Left lung (tissue), 10 donors: ENCODE data around the gene VMP1. TPM values are rescaled to one million over a fixed set of nuclear protein-coding genes. Genes with fewer than 3 reads are reported as not detected.

Experiments
- ATAC-seq: fragments of 200-7000 bp; cut with Tn5 transposase; one replicate; pipeline ENCODE4 v1.9.1; 2020; ENCODE audit warnings: moderate library complexity
- DNase-seq, 4 donors: peaks; one replicate each; pipeline ENCODE4 v3.0.0-alpha.2; 2013 to 2020
- H3K27ac ChIP-seq, 2 donors: fragments of 200-600 bp; sonication (generic) in 1 of 2; one replicate each; pipeline versions ENCODE4 v1.5.0 to v1.8.0; 2020 to 2021
- H3K27me3 ChIP-seq, 2 donors: fragments of 200-600 bp; sonication (generic) in 1 of 2; one replicate each; pipeline versions ENCODE4 v1.5.0 to v1.8.0; 2020 to 2021
- H3K36me3 ChIP-seq, 2 donors: fragments of 200-600 bp; sonication (generic) in 1 of 2; one replicate each; pipeline versions ENCODE4 v1.5.0 to v1.8.0; 2020 to 2021
- H3K4me1 ChIP-seq, 2 donors: fragments of 200-600 bp; one replicate each; pipeline ENCODE4 v1.8.0; 2021
- H3K4me3 ChIP-seq, 2 donors: fragments of 200-600 bp; sonication (generic) in 1 of 2; one replicate each; pipeline versions ENCODE4 v1.5.0 to v1.8.0; 2020 to 2021; ENCODE audit warnings: mild to moderate bottlenecking in 1 of 2
- H3K9me3 ChIP-seq, 2 donors: fragments of 200-600 bp; sonication (generic) in 1 of 2; one replicate each; pipeline versions ENCODE4 v1.5.0 to v1.8.0; 2020 to 2021
- CTCF ChIP-seq, 2 donors: fragments of 200-600 bp; sonication (generic) in 1 of 2; IDR thresholded peaks; one replicate each; pipeline versions ENCODE4 v1.5.0 to v1.8.0; 2021; ENCODE audit warnings: antibody characterized with exemption in 2 of 2
- intact Hi-C, 2 donors: fragments of 100-400 bp; cut with DNase I; formaldehyde crosslinking; loops; one replicate each; pipeline versions ENCODE4 v1.11.2 to v1.14.2; 2022
- polyA plus RNA-seq, 6 donors: library from polyadenylated mRNA; unstranded; fragments of 120-200 nt; gene quantifications; one replicate each; pipeline ENCODE4 v1.2.1, GENCODE V29; 2013; ENCODE audit not compliant: insufficient read length in 6 of 6
- total RNA-seq, 2 donors: library from RNA; stranded (reverse); fragmentation: NEBNext Ultra II Directional; extraction: Animal tissue kit (Norgen Biotek cat#: 25700); gene quantifications; one replicate each; pipeline ENCODE4 v1.2.1, GENCODE V29; 2021
- donor health status: DM: no; HTN: yes; CAD: no.
- donor health status: DM: no; HTN: no; CAD: no.

VMP1 gene
- total and polyA plus RNA-seq, 8 donors, result 98.2 to 343 (median 127) TPM

GRCh38 chr17:59680314-59680713, 27.1 kb upstream of the VMP1 start:
- no peak for TF ChIP-seq CTCF (IDR thresholded peaks at IDR 0.05)
- intact Hi-C loops, result no loop called here
- DNase-seq, result no peak
- Histone ChIP-seq H3K4me3 (no peak overlapping the region), H3K27me3 (no peaks in the 10 kb centered on the region), H3K4me1 (no peaks in the 10 kb centered on the region), H3K36me3 (peaks cover 13 to 100% of the 10 kb centered on the region in 2 donors), H3K9me3 (no peaks in the 10 kb centered on the region), H3K27ac (no peak overlapping the region)
- ATAC-seq, result no peak

- H3K4me1 ChIP-seq, result no peaks in the 10 kb centered on the region
- no peaks in the 10 kb centered on the region for H3K9me3 ChIP-seq
- H3K4me3 ChIP-seq, result no peak overlapping the region
- no peak overlapping the region for H3K27ac ChIP-seq
- DNase-seq, result no peak
- peaks cover 13 to 100% of the 10 kb centered on the region in 2 donors for H3K36me3 ChIP-seq
- ATAC-seq, result no peak
- no peaks in the 10 kb centered on the region for H3K27me3 ChIP-seq
- intact Hi-C loops, result no loop called here
- TF ChIP-seq CTCF (IDR thresholded peaks at IDR 0.05), result no peak
Measured at GRCh38 chr17:59683283-59683682, 24.2 kb upstream of the VMP1 start.

GRCh38 chr17:59684967-59685366, 22.5 kb upstream of the VMP1 start:
- no peak for TF ChIP-seq CTCF (IDR thresholded peaks at IDR 0.05)
- H3K27me3 ChIP-seq, result no peaks in the 10 kb centered on the region
- no peak for ATAC-seq
- no peaks in the 10 kb centered on the region for H3K4me1 ChIP-seq
- intact Hi-C loops, result no loop called here
- no peak overlapping the region for H3K4me3 ChIP-seq
- H3K36me3 ChIP-seq, result peaks cover 13 to 100% of the 10 kb centered on the region in 2 donors
- H3K9me3 ChIP-seq, result no peaks in the 10 kb centered on the region
- no peak for DNase-seq
- H3K27ac ChIP-seq, result no peak overlapping the region

GRCh38 chr17:59688008-59688407, 19.4 kb upstream of the VMP1 start:
- ATAC-seq (no peak), DNase-seq (no peak)
- intact Hi-C loops, result no loop called here
- no peaks in the 10 kb centered on the region for H3K9me3 ChIP-seq
- no peaks in the 10 kb centered on the region for H3K27me3 ChIP-seq
- no peak overlapping the region for H3K4me3 ChIP-seq
- no peak for TF ChIP-seq CTCF (IDR thresholded peaks at IDR 0.05)
- peaks cover 0 to 100% of the 10 kb centered on the region in 2 donors for H3K36me3 ChIP-seq
- no peaks in the 10 kb centered on the region for H3K4me1 ChIP-seq
- no peak overlapping the region for H3K27ac ChIP-seq

GRCh38 chr17:59688496-59688895, 19.0 kb upstream of the VMP1 start:
- no peak for TF ChIP-seq CTCF (IDR thresholded peaks at IDR 0.05)
- no peak for ATAC-seq

More at GRCh38 chr17:59688496-59688895, 19.0 kb upstream of the VMP1 start:
- H3K4me1 ChIP-seq, result no peaks in the 10 kb centered on the region
- peaks cover 0 to 100% of the 10 kb centered on the region in 2 donors for H3K36me3 ChIP-seq
- no peak overlapping the region for H3K4me3 ChIP-seq
- H3K27ac ChIP-seq, result no peak overlapping the region
- no peak for DNase-seq
- no peaks in the 10 kb centered on the region for H3K9me3 ChIP-seq
- intact Hi-C loops, result no loop called here
- no peaks in the 10 kb centered on the region for H3K27me3 ChIP-seq
